Peyer's patch (tissue), 4 donors: ENCODE results near the gene WDR35. TPM values are rescaled to one million over a fixed set of nuclear protein-coding genes. Genes with fewer than 3 reads are reported as not detected.
"Not testable (repeated sequence)": the region's sequence is repeated elsewhere in the genome, so short reads cannot be mapped to it uniquely, and the experiment has no call there.

Experiments used
- DNase-seq, 3 donors: peaks; one replicate each; pipeline ENCODE4 v3.0.0-alpha.2; 2017 to 2019
- H3K27ac ChIP-seq, 4 donors: fragments of 200-600 bp; sonication (generic); one replicate each; pipeline ENCODE4 v1.5.1; 2016 to 2019
- H3K27me3 ChIP-seq, 2 donors: fragments of 200-600 bp; sonication (generic); one replicate each; pipeline ENCODE4 v1.5.1; 2019
- H3K36me3 ChIP-seq, 3 donors: fragments of 200-600 bp; sonication (generic); one replicate each; pipeline ENCODE4 v1.5.1; 2016 to 2019
- H3K4me1 ChIP-seq, 4 donors: fragments of 200-600 bp; sonication (generic); one replicate each; pipeline ENCODE4 v1.5.1; 2016 to 2019
- H3K4me3 ChIP-seq, 4 donors: fragments of 200-600 bp; sonication (generic); 1 replicate in 3 of 4; 2 replicates in 1 of 4; pipeline ENCODE4 v1.5.1; 2016 to 2019; ENCODE audit warnings: mild to moderate bottlenecking in 1 of 4
- H3K9me3 ChIP-seq, 4 donors: fragments of 200-600 bp; sonication (generic); one replicate each; pipeline ENCODE4 v1.5.1; 2016 to 2019; ENCODE audit warnings: mild to moderate bottlenecking in 1 of 4
- CTCF ChIP-seq, 6 experiments: fragments of 450-650 bp in 4 of 6; fragments of 200-600 bp in 2 of 6; sonication (generic) in 1 of 6; IDR thresholded peaks; one replicate each; pipeline ENCODE4 v1.5.1; 2017 to 2019; ENCODE audit warnings: antibody characterized with exemption in 6 of 6, mild to moderate bottlenecking in 3 of 6, moderate library complexity in 1 of 6
- POLR2A ChIP-seq, 2 donors: fragments of 450-650 bp; IDR thresholded peaks; one replicate each; pipeline ENCODE4 v1.5.1; 2017; ENCODE audit warnings: antibody characterized with exemption in 2 of 2, mild to moderate bottlenecking in 2 of 2, moderate library complexity in 2 of 2
- total RNA-seq, 4 donors: library from RNA; depleted of rRNA; stranded (reverse); fragments of >200 nt; gene quantifications; one replicate each; pipeline ENCODE4 v1.1.0, GENCODE V29; 2016

The WDR35 gene
- total RNA-seq, 4 donors from 2014 or later, result 3.4 to 4.1 (median 3.8) TPM

GRCh38 chr2:19937004-19937403 lies 52.9 kb downstream of the WDR35 start:
- H3K4me1 ChIP-seq, result no peaks in the 10 kb centered on the region
- TF ChIP-seq POLR2A (IDR thresholded peaks at IDR 0.05) (no peak), CTCF (IDR thresholded peaks at IDR 0.05) (no peak)

GRCh38 chr2:19936203-19936602 lies 53.7 kb downstream of the WDR35 start:
- TF ChIP-seq CTCF (IDR thresholded peaks at IDR 0.05) (no peak), POLR2A (IDR thresholded peaks at IDR 0.05) (no peak)
- H3K36me3 ChIP-seq, result peaks cover 0 to 6% (median 0%) of the 10 kb centered on the region in 3 donors
- no peak overlapping the region for H3K4me3 ChIP-seq
- no peak overlapping the region for H3K27ac ChIP-seq
- no peaks in the 10 kb centered on the region for H3K27me3 ChIP-seq
- H3K4me1 ChIP-seq, result no peaks in the 10 kb centered on the region
- DNase-seq, result no peak
- H3K9me3 ChIP-seq, result no peaks in the 10 kb centered on the region

More at GRCh38 chr2:19937004-19937403, 52.9 kb downstream of the WDR35 start:
- Histone ChIP-seq H3K27ac (no peak overlapping the region), H3K9me3 (no peaks in the 10 kb centered on the region), H3K36me3 (peaks cover 0 to 6% (median 0%) of the 10 kb centered on the region in 3 donors), H3K4me3 (no peak overlapping the region), H3K27me3 (no peaks in the 10 kb centered on the region)
- DNase-seq, result no peak

- TF ChIP-seq POLR2A (IDR thresholded peaks at IDR 0.05) (no peak), CTCF (IDR thresholded peaks at IDR 0.05) (no peak)
- Histone ChIP-seq H3K4me3 (no peak overlapping the region), H3K9me3 (peaks cover 0 to 4% (median 0%) of the 10 kb centered on the region in 4 donors), H3K27me3 (no peaks in the 10 kb centered on the region), H3K27ac (no peak overlapping the region), H3K4me1 (no peaks in the 10 kb centered on the region), H3K36me3 (peaks cover 0 to 14% (median 0%) of the 10 kb centered on the region in 3 donors)
- no peak for DNase-seq
These were observed 56.4 kb downstream of the WDR35 start for GRCh38 chr2:19933351-19933981.

GRCh38 chr2:19932928-19933327 lies 57.0 kb downstream of the WDR35 start:
- no peaks in the 10 kb centered on the region for H3K27me3 ChIP-seq
- no peak overlapping the region for H3K4me3 ChIP-seq
- H3K9me3 ChIP-seq, result peaks cover 0 to 9% (median under 1%) of the 10 kb centered on the region in 4 donors
- no peak overlapping the region for H3K27ac ChIP-seq
- H3K4me1 ChIP-seq, result no peaks in the 10 kb centered on the region
- peaks cover 0 to 14% (median 0%) of the 10 kb centered on the region in 3 donors for H3K36me3 ChIP-seq
- no peak for TF ChIP-seq POLR2A (IDR thresholded peaks at IDR 0.05)
- TF ChIP-seq CTCF (IDR thresholded peaks at IDR 0.05), result no peak
- no peak for DNase-seq

GRCh38 chr2:19929226-19929625 lies 60.7 kb downstream of the WDR35 start:
- H3K36me3 ChIP-seq, result peaks cover 0 to 9% (median 0%) of the 10 kb centered on the region in 3 donors
- no peak overlapping the region for H3K4me3 ChIP-seq
- no peaks in the 10 kb centered on the region for H3K27me3 ChIP-seq
- no peak for TF ChIP-seq POLR2A (IDR thresholded peaks at IDR 0.05)
- no peaks in the 10 kb centered on the region for H3K4me1 ChIP-seq
- no peak overlapping the region for H3K27ac ChIP-seq
- DNase-seq, result no peak
- peaks cover 0 to 14% (median 5%) of the 10 kb centered on the region in 4 donors for H3K9me3 ChIP-seq

- DNase-seq, H3K36me3 ChIP-seq, H3K27ac ChIP-seq, H3K4me1 ChIP-seq, H3K4me3 ChIP-seq, H3K27me3 ChIP-seq: not testable (repeated sequence)
- H3K9me3 ChIP-seq, result peaks cover 0 to 14% (median 5%) of the 10 kb centered on the region in 4 donors
These were observed 62.1 kb downstream of the WDR35 start for GRCh38 chr2:19927816-19928215.

GRCh38 chr2:19924526-19924925 lies 65.4 kb downstream of the WDR35 start:
- DNase-seq, H3K4me3 ChIP-seq, H3K27me3 ChIP-seq, H3K4me1 ChIP-seq, H3K27ac ChIP-seq, H3K36me3 ChIP-seq: not testable (repeated sequence)
- peaks cover 0 to 14% (median 5%) of the 10 kb centered on the region in 4 donors for H3K9me3 ChIP-seq

GRCh38 chr2:19922188-19922587 lies 67.7 kb downstream of the WDR35 start:
- H3K27me3 ChIP-seq, H3K9me3 ChIP-seq, DNase-seq, H3K4me3 ChIP-seq, H3K27ac ChIP-seq, H3K4me1 ChIP-seq, H3K36me3 ChIP-seq: not testable (repeated sequence)
